HUES48 (cell line): ENCODE data around the gene SLC8B1.
A peak's percentile ranks its signal among the peaks of the same experiment; 100 is the strongest.
"Not testable (repeated sequence)": the region's sequence is repeated elsewhere in the genome, so short reads cannot be mapped to it uniquely, and the experiment has no call there.

Experiments used
- H3K27ac ChIP-seq: one replicate; pipeline ENCODE4 v1.7.0; 2013; ENCODE audit warnings: low read depth, low read length, inconsistent platforms
- H3K27me3 ChIP-seq: 2 replicates; pipeline ENCODE4 v1.6.1; 2013; ENCODE audit warnings: mild to moderate bottlenecking, low read length; ENCODE audit not compliant: control insufficient read depth, insufficient read depth
- H3K36me3 ChIP-seq: 2 replicates; pipeline ENCODE4 v1.6.1; 2013; ENCODE audit warnings: low read length; ENCODE audit not compliant: control insufficient read depth, insufficient read depth
- H3K4me1 ChIP-seq: 2 replicates; pipeline ENCODE4 v1.6.1; 2013; ENCODE audit warnings: mild to moderate bottlenecking, low read length; ENCODE audit not compliant: control insufficient read depth, insufficient read depth
- H3K4me3 ChIP-seq: 2 replicates; pipeline ENCODE4 v1.5.1; 2013; ENCODE audit warnings: mild to moderate bottlenecking, low read depth, low read length
- H3K9ac ChIP-seq: 2 replicates; pipeline ENCODE4 v1.6.1; 2013; ENCODE audit warnings: mild to moderate bottlenecking, low read depth, low read length, moderate library complexity
- H3K9me3 ChIP-seq: 2 replicates; pipeline ENCODE4 v1.6.1; 2013; ENCODE audit warnings: low read length; ENCODE audit not compliant: control insufficient read depth, insufficient read depth

Gene SLC8B1

DNA sequence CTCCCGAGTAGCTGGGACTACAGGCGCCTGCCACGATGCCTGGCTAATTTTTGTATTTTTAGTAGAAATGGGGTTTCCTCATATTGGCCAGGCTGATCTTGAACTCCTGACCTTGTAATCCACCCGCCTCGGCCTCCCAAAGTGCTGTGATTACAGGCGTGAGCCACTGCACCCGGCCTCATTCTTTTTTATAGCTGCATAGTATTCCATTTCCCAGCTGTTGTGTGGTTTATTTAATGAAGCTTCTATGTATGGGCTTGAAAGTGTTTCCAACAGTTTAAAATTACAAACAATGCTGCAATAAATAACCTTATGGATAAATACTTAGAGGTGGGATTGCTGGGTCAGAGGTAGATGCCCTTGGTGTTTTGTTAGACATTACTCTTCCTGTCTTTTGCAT lies 19.3 kb upstream of the SLC8B1 start:
- H3K27me3 ChIP-seq, H3K9me3 ChIP-seq, H3K27ac ChIP-seq, H3K4me1 ChIP-seq, H3K9ac ChIP-seq, H3K4me3 ChIP-seq, H3K36me3 ChIP-seq: not testable (repeated sequence)

DNA sequence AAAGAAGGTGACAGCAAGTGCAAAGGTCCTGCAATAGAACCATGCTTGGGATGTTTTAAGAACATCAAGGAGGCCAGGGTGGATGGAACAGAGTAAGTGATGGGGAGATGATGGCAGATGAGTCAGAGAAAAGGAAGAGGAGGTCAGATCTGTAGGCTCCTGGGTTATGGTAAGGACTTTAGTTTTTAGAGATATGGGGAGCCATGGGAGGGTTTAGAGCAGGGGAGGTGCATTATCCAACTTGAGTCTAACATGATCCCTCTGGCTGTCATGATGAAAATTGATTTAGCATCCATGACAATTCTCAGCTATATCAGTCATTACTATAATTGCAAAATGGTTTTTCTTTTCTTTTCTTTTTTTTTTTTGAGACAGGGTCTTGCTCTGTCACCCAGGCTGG lies 16.2 kb upstream of the SLC8B1 start:
- no peaks in the 10 kb centered on the region for H3K4me1 ChIP-seq
- H3K27me3 ChIP-seq = no peaks in the 10 kb centered on the region
- no peaks in the 10 kb centered on the region for H3K36me3 ChIP-seq
- H3K9me3 ChIP-seq = no peaks in the 10 kb centered on the region
- H3K4me3 ChIP-seq = no peak overlapping the region
- H3K9ac ChIP-seq = no peak overlapping the region
- H3K27ac ChIP-seq = no peak overlapping the region

DNA sequence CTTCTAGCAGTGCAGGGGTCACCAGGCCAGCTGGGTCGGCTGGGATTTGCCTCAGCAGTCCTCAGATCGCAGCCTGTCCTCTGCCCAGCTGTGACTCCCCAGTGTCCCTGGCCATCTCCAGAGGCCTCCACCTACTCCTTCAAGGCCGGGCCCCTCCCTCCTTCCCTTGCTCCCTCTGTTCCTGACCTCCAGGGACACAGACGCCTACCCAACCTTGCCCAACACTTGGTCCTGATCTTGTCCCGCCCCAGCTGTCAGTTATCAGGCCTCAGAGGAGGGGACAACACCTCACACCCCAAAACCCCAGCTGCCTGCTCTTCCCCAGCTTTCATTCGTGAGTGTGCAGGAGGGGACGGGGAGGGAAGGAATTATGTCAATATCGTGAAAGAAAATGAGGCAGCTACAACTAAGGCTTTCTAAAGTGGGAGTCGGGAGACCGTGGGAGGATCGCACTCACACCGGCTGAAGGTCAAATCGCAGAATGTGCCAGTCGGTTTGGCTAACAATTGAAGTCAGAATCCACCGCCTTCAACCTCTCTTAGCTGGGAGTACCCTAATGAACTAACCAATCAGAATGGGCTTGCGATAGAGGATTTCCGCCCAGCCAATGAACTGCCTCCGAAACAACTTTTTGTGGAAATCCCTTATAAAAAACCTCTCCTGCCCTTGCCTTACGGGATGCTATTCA lies 14.1 kb upstream of the SLC8B1 start:
- H3K4me3 ChIP-seq = no peak overlapping the region

DNA sequence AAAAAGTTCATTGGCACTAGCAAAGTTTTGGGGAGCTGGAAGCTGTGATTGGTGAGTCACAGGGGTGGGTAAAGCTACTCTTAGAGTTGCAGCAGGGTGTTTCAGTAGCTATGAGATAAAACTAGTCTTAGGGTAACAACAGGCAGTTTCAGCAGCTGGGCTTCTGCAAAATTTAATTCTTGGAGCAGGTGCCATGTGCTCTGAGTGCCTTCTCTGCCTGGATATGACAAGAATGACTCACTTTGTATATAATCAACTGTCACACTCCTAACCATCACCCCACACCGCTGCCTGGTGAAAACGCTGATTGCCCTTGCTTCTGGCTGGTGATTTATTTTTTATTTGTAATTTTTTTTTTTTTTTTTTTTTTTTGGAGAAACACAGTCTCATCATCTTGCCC lies 13.0 kb upstream of the SLC8B1 start:
- Histone ChIP-seq H3K4me1 (no peaks in the 10 kb centered on the region), H3K27ac (no peak overlapping the region), H3K36me3 (no peaks in the 10 kb centered on the region), H3K4me3 (no peak overlapping the region), H3K9ac (no peak overlapping the region), H3K9me3 (no peaks in the 10 kb centered on the region), H3K27me3 (no peaks in the 10 kb centered on the region)

More for the DNA sequence above, 14.1 kb upstream of the SLC8B1 start:
- H3K27ac ChIP-seq = no peak overlapping the region
- H3K4me1 ChIP-seq = no peaks in the 10 kb centered on the region
- H3K27me3 ChIP-seq = no peaks in the 10 kb centered on the region
- H3K9ac ChIP-seq = no peak overlapping the region
- H3K36me3 ChIP-seq = no peaks in the 10 kb centered on the region
- H3K9me3 ChIP-seq = no peaks in the 10 kb centered on the region

DNA sequence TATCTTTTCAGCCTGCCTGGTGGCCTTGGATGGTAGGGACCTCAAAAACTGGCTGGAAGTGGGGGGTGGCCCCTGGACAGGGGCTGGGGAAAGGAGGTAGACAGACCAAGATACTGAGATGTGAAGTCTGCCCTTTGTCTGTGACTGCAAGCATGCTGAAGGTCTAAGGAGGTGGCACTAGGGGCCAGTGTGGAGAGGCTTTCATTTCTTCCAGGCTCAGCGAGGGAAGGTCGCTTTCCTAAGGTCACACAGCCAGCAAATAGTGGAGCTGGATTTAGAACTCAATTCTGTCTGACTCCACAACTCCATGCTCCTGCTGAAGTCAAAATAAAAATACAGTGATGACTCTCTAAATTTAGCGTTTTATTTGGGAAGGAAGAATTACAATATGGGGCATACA lies 12.2 kb upstream of the SLC8B1 start:
- H3K36me3 ChIP-seq = no peaks in the 10 kb centered on the region
- H3K4me3 ChIP-seq = no peak overlapping the region
- H3K4me1 ChIP-seq = no peaks in the 10 kb centered on the region
- no peaks in the 10 kb centered on the region for H3K27me3 ChIP-seq
- no peak overlapping the region for H3K27ac ChIP-seq
- H3K9me3 ChIP-seq = no peaks in the 10 kb centered on the region
- no peak overlapping the region for H3K9ac ChIP-seq

DNA sequence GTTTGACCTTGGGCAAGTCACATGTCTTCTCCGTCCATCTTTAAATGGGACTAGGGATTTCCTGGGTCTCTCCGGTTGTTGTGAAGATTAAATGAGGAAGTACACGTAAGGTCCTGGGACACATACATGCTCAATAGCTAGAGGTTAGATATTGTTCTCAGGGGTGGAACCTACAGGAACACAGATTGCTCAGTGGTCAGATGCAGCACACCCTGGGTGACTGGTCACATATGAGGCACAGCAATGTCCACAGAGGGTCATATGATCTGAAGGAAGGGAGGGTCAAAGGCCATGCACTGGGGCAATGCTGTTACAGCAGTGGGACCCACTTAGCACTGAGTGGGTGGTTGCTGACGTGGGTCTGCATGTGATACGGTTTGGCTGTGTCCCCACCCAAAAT lies 11.4 kb upstream of the SLC8B1 start:
- Histone ChIP-seq H3K27me3 (no peaks in the 10 kb centered on the region), H3K36me3 (no peaks in the 10 kb centered on the region), H3K9me3 (no peaks in the 10 kb centered on the region), H3K27ac (no peak overlapping the region), H3K9ac (no peak overlapping the region), H3K4me3 (no peak overlapping the region), H3K4me1 (no peaks in the 10 kb centered on the region)

DNA sequence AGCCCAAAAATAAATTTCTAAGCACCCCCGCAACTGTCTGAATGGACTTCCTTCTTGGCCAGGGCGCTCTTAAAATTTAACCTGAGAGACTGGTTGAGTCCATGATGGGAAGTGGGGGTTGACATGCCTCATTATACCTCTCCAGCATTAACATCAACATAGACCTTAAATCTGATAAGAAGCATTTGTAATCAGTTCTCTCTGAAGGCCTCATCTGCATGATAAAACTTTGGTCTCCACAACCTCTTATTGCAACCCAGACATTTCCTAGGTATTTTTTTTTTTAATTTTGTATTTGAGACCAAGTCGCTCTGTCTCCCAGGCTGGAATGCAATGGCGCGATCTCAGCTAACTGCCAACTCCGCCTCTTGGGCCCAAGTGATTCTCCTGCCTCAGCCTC lies 10.4 kb upstream of the SLC8B1 start:
- Histone ChIP-seq H3K4me3 (no peak overlapping the region), H3K9ac (no peak overlapping the region), H3K9me3 (no peaks in the 10 kb centered on the region), H3K27me3 (no peaks in the 10 kb centered on the region), H3K36me3 (no peaks in the 10 kb centered on the region), H3K4me1 (no peaks in the 10 kb centered on the region), H3K27ac (no peak overlapping the region)

DNA sequence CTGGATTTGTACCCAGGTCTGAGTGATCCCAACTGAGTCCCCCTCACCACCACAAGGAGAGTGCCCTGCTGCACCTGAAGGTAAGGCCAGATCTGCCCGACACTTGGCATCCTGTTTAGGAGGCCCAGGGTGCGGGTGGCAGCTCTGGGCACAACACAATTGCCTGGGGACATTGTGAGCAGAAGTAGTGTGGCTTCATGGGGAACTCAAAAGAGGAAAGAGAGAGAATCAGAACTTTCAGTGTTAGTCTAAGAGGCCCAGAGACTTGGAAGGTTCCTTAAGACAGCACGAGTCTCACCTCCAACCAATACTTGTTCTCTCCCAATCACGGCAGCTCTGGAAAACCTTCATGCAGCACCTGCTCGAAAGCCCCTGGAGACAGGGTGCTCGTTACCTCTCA lies 6.6 kb upstream of the SLC8B1 start:
- no peaks in the 10 kb centered on the region for H3K9me3 ChIP-seq
- no peak overlapping the region for H3K4me3 ChIP-seq
- H3K9ac ChIP-seq = no peak overlapping the region
- no peaks in the 10 kb centered on the region for H3K4me1 ChIP-seq
- no peaks in the 10 kb centered on the region for H3K27me3 ChIP-seq
- H3K36me3 ChIP-seq = no peaks in the 10 kb centered on the region
- no peak overlapping the region for H3K27ac ChIP-seq

DNA sequence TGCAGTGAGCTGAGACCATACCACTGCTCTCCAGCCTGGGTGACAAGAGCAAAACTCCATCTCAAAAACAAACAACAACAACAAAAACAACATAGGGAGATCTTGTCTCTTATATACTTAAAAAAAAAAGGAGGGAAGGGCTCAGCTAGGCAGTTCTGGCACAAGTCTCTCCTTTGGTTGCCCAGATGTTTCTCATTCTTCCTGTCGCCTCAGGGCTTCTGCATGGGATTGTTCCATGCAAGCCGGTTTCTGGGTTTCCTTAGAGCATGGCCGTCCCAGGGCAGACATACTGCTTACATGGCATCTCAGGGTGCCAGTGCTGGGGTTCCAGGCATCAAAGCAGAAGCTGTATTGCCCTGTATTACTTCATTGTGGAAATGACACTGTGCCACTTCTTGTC lies 5.2 kb upstream of the SLC8B1 start:
- Histone ChIP-seq H3K4me1 (no peaks in the 10 kb centered on the region), H3K27me3 (no peaks in the 10 kb centered on the region), H3K9ac (no peak overlapping the region), H3K27ac (no peak overlapping the region), H3K36me3 (no peaks in the 10 kb centered on the region), H3K9me3 (no peaks in the 10 kb centered on the region), H3K4me3 (no peak overlapping the region)

DNA sequence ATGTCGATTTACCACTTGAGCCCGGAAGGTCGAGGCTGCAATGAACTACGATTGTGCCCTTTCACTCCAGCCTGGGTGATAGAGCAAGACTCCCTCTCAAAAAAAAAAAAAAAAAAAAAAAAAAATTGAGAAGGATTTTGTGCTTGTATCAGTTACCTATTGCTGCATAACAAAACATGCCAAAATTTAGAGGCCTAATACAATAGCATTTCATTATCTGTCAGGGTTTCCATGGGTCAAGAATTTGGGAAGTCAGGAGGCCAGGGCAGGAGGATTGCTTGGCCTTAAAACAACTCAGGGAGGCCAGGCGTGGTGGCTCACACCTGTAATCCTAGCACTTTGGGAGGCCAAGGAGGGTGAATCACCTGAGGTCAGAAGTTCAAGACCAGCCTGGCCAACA lies 4.6 kb upstream of the SLC8B1 start:
- peaks cover 2% of the 10 kb centered on the region for H3K27me3 ChIP-seq

DNA sequence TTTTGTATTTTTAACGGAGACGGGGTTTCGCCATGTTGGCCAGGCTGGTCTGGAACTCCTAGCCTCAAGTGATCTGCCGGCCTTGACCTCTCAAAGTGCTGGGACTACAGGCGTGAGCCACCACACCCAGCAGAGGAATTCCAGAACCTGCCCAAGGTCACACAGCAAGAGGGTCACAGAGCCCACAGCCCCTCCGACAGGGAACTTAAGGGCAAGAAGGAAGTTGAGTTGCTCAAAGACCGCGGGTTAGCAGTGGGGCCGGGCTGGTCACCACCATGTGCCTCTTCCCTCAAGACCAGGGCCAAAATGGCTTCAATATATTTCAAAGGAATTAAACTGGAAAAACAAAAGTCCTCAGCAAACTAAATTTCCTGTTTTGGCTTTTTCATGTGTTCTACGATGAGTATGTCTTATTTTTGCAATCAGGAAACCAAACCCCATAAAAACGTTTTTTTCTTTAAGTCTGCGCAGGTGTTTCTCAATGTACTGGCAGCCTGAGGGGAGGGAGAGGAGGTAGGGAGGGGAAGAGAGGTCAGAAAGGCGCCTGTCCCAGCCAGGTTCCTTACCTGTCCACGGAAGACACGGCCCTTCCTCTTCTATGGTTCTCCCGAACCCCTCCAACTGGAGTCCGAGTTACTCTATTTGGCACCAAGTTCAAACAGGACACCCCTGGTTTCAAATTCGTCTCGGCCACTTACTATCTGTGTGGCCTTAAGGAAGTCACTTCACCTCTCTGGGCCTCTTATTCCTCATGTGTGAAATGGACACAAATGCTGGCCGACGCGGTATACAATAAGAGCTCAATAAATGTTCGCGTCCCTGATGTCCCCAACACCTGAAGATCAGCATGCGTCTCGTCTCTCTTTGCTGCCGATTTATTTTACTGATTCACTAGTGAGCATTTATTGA lies 778 bp downstream of the SLC8B1 start:
- H3K9me3 ChIP-seq = no peaks in the 10 kb centered on the region
- H3K4me3 ChIP-seq = peak overlapping the region; percentile 70
- peaks cover 5% of the 10 kb centered on the region; the same call in 1 of the 2 replicates for H3K36me3 ChIP-seq
- peaks cover 11% of the 10 kb centered on the region for H3K27me3 ChIP-seq
- H3K9ac ChIP-seq = peak overlapping the region; percentile 53; the same call in 1 of the 2 replicates
- no peaks in the 10 kb centered on the region; the same call in 1 of the 2 replicates for H3K4me1 ChIP-seq
- H3K27ac ChIP-seq = no peak overlapping the region

More for the DNA sequence above, 4.6 kb upstream of the SLC8B1 start:
- no peak overlapping the region for H3K27ac ChIP-seq
- H3K4me3 ChIP-seq = no peak overlapping the region
- no peaks in the 10 kb centered on the region for H3K4me1 ChIP-seq
- no peak overlapping the region for H3K9ac ChIP-seq
- H3K36me3 ChIP-seq = no peaks in the 10 kb centered on the region
- no peaks in the 10 kb centered on the region for H3K9me3 ChIP-seq
